Measurements from ENCODE around the gene ZNF326. TPM values are rescaled to one million over a fixed set of nuclear protein-coding genes. Genes with fewer than 3 reads are reported as not detected.
A peak's percentile ranks its signal among the peaks of the same experiment; 100 is the strongest.

Gene ZNF326
- total RNA-seq, 1 experiment from 2014 or later = 28.9 TPM

- DNase-seq (ENCODE audit: unreplicated experiment) = no peak
- H3K27me3 Mint-ChIP-seq (ENCODE audit: insufficient read depth, unreplicated experiment) = no peaks in the 10 kb centered on the region
- CTCF ChIA-PET = interaction anchor here (0.9 kb wide), 1 partner anchor 21 kb away, joined by 5 read pairs; no protein-coding TSS in a partner anchor
- no peak overlapping the region for H3K4me3 Mint-ChIP-seq (ENCODE audit: unreplicated experiment)
- no TSS peak for BruUV-seq (replicated peaks)
- H3K4me1 Mint-ChIP-seq (ENCODE audit: insufficient read depth, unreplicated experiment) = peaks cover 27% of the 10 kb centered on the region
- H3K9me3 Mint-ChIP-seq (ENCODE audit: unreplicated experiment) = no peaks in the 10 kb centered on the region
- POLR2A ChIA-PET = interaction anchor here (1.1 to 1.6 kb wide), 4 partner anchors 20 to 165 kb away, joined by 3 to 4 read pairs (median 3); no protein-coding TSS in a partner anchor
- H3K36me3 Mint-ChIP-seq (ENCODE audit: insufficient read depth, unreplicated experiment) = no peaks in the 10 kb centered on the region
- intact Hi-C loops (cut with micrococcal nuclease) = no loop called here
- TF ChIP-seq, protein P1, sequence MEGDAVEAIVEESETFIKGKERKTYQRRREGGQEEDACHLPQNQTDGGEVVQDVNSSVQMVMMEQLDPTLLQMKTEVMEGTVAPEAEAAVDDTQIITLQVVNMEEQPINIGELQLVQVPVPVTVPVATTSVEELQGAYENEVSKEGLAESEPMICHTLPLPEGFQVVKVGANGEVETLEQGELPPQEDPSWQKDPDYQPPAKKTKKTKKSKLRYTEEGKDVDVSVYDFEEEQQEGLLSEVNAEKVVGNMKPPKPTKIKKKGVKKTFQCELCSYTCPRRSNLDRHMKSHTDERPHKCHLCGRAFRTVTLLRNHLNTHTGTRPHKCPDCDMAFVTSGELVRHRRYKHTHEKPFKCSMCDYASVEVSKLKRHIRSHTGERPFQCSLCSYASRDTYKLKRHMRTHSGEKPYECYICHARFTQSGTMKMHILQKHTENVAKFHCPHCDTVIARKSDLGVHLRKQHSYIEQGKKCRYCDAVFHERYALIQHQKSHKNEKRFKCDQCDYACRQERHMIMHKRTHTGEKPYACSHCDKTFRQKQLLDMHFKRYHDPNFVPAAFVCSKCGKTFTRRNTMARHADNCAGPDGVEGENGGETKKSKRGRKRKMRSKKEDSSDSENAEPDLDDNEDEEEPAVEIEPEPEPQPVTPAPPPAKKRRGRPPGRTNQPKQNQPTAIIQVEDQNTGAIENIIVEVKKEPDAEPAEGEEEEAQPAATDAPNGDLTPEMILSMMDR (IDR thresholded peaks at IDR 0.05; ENCODE audit: unreplicated experiment) = no peak
- H3K27ac Mint-ChIP-seq (ENCODE audit: low read depth, unreplicated experiment) = no peak overlapping the region
These were observed 21.3 kb upstream of the ZNF326 start for GRCh38 chr1:89973471-89974127.

GRCh38 chr1:89974256-89974655 is 20.7 kb upstream of the ZNF326 start:
- no peaks in the 10 kb centered on the region for H3K27me3 Mint-ChIP-seq (ENCODE audit: insufficient read depth, unreplicated experiment)
- CTCF ChIA-PET = interaction anchor here (0.6 to 0.9 kb wide), 2 partner anchors 22 to 202 kb away, joined by 5 read pairs; no protein-coding TSS in a partner anchor
- intact Hi-C loops (cut with micrococcal nuclease) = no loop called here
- no peaks in the 10 kb centered on the region for H3K36me3 Mint-ChIP-seq (ENCODE audit: insufficient read depth, unreplicated experiment)
- peaks cover 27% of the 10 kb centered on the region for H3K4me1 Mint-ChIP-seq (ENCODE audit: insufficient read depth, unreplicated experiment)
- peak overlapping the region; percentile 38 for H3K27ac Mint-ChIP-seq (ENCODE audit: low read depth, unreplicated experiment)
- TF ChIP-seq, protein P1 (IDR thresholded peaks at IDR 0.05; ENCODE audit: unreplicated experiment) = no peak
- no TSS peak for BruUV-seq (replicated peaks)
- H3K9me3 Mint-ChIP-seq (ENCODE audit: unreplicated experiment) = no peaks in the 10 kb centered on the region
- DNase-seq (ENCODE audit: unreplicated experiment) = no peak
- H3K4me3 Mint-ChIP-seq (ENCODE audit: unreplicated experiment) = no peak overlapping the region
- POLR2A ChIA-PET = interaction anchor here (0.7 to 1.2 kb wide), 4 partner anchors 20 to 94 kb away, joined by 3 to 4 read pairs (median 3); no protein-coding TSS in a partner anchor

DNA sequence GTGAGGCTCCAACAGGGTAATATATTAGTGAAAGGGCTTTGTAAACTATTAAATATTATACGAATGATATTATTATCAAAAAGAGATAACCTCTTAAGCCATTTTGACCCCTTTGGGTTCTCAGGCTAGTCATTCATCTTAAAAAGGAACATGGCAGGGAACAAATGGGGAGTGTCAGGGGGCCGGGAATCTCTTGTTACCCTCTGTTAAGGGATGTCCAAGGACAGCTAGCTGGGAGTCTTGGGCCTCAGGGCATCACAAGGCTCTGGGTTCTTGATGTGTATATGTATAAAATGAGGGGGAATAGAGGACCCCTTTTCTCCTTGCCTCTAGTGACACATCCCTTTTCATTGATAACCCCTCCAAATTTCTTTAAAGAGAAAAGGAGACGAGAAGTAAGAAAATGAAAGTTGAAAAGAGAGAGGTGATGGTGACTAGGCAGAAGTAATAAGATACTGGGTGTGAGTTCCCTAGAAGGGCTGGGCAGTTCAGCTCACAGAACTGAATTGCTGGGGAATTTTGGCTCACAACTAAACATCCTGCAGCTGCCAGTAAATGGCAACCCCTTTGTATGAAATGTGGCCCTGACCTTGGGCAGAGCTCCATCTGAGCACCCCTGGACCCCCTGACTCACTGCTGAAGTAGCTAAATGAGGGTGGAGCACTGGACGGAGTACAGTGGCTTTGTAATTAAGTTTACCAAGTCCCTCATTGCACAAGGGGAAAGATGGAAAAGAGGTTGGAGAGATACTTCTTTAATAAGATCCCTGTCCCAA is 20.0 kb upstream of the ZNF326 start:
- CTCF ChIA-PET = interaction anchor here (0.6 to 3.9 kb wide), 3 partner anchors 12 to 203 kb away, joined by 5 to 29 read pairs (median 13); no protein-coding TSS in a partner anchor
- no peak overlapping the region for H3K4me3 Mint-ChIP-seq (ENCODE audit: unreplicated experiment)
- peak overlapping the region; percentile 38 for H3K27ac Mint-ChIP-seq (ENCODE audit: low read depth, unreplicated experiment)
- intact Hi-C loops (cut with micrococcal nuclease) = no loop called here
- no peaks in the 10 kb centered on the region for H3K9me3 Mint-ChIP-seq (ENCODE audit: unreplicated experiment)
- H3K4me1 Mint-ChIP-seq (ENCODE audit: insufficient read depth, unreplicated experiment) = peaks cover 27% of the 10 kb centered on the region
- TF ChIP-seq, protein P1 (IDR thresholded peaks at IDR 0.05; ENCODE audit: unreplicated experiment) = no peak
- H3K36me3 Mint-ChIP-seq (ENCODE audit: insufficient read depth, unreplicated experiment) = no peaks in the 10 kb centered on the region
- DNase-seq (ENCODE audit: unreplicated experiment) = peak; percentile 57
- POLR2A ChIA-PET = interaction anchor here (0.7 to 1.4 kb wide), 7 partner anchors 11 to 153 kb away, joined by 3 to 5 read pairs (median 4); no protein-coding TSS in a partner anchor
- no peaks in the 10 kb centered on the region for H3K27me3 Mint-ChIP-seq (ENCODE audit: insufficient read depth, unreplicated experiment)
- BruUV-seq (replicated peaks) = no TSS peak
